COLO668 (cell line): ENCODE measurements around the gene MEAK7.
"Not testable (repeated sequence)": the region's sequence is repeated elsewhere in the genome, so short reads cannot be mapped to it uniquely, and the experiment has no call there.

Source experiments
- DNase-seq: peaks from one replicate; lab custom pipeline; 2025; ENCODE audit not compliant: unreplicated experiment; lab: John Stamatoyannopoulos, UW

MEAK7 gene

DNA sequence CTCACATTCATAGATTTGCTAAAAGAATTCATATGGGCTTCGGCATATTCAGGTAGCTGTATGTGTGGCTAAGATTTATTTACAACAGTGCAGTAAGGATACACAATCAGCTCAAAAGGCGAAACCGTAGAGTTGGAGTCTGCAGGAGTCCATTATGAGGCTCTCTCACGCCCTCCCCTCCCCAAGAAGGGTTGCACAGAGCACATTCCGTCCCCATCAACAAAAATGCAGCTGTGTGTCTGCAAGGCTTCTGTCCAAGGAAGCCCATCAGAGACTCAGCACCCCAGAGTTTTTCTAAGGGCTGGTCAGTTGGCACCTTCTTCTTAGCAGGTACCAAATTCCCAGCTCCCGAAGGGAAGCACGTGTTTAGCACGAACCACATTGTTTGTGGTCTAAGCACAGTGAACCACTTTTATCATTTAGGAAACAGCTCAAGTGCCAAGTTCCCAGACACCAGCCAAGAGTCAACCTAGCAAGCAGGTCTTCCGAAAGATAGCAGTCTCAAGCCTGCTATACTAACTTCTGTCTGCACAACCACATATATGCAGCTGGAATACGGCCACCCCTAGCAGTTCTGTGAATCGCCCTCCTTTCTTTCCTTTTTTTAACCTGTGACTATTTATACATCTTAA lies 28.5 kb upstream of the MEAK7 start:
- DNase-seq = no peak

DNA sequence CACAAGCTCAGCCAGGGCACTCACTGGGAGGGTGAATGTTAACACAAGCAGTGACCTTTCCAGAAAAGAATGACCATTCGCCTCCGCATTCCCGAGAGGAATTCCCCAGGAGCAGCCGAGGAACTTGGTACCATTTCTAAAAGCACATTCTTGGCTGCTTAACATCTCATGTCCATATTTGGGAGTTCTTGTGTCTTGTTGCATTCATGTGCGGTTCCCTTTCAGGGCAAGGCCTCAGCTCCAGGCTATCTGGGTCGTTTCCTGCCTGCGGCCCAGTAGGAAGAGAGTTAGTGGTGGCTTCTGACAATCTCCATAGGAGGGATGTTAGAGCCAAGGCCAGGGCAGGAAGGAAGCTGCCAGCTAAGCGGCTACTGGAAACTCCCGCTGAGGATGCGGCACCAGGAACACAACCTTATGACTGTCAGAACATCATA lies 27.8 kb upstream of the MEAK7 start:
- no peak for DNase-seq

- no peak for DNase-seq
These were observed 27.2 kb upstream of the MEAK7 start for GRCh38 chr16:84531671-84532111.

GRCh38 chr16:84530590-84530989 lies 26.1 kb upstream of the MEAK7 start:
- no peak for DNase-seq

DNA sequence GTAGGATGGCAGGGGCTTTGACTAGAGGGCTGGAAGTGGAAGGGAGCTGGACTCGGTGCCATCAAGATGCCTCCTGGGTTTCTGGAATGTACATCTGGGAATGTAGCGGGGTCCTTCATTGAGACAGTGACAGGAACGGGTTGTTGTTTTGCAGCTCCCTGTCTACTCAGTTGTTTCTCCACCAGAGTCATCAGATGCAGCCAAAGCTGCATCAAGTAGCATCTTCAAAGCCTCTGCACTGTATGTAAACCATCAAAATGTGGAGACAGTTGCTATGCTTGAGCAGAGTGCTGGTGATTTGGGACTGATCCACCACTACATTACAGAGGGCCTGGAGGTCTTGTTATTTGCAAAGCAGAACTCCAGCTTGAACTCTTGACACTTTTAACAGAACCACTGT lies 25.1 kb upstream of the MEAK7 start:
- no peak for DNase-seq

- DNase-seq = no peak
These were observed 23.9 kb upstream of the MEAK7 start for GRCh38 chr16:84528322-84528721.

- DNase-seq = no peak
These were observed 23.2 kb upstream of the MEAK7 start for GRCh38 chr16:84527532-84528269.

DNA sequence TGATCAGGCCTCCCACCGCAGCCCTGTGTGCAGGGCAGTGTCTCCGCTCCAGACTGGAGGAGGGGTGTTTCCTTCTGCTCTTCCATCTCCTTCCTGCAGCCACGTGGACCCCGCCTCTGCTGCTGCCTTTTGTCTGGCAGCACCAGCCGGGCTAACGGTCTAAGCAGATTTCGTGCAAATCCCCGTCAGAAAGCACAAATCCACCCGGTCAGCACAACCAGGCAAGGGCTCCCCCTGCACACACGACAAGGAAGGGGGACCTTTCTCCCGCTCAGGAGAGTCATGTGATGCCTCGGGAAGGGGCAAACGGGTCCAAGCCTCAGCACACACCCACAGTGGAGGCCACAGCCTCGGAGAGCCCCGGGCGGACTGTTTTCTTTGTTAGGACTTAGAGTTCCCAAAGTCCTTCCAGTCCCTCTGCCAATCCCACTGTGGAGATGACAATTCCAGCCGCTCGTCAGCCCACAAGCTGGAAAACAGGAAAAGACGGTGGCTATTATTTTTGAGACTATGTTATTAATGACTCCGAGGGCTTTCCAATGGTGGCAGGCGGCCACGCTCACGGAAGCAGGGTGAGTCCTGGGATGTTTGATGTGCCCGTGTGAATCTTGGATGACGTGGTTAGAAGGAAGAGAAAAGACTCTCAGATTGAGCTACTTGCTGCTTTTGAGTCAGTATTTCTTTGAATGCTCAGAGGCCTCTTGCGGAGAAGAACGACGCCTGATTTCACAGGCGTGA lies 22.5 kb upstream of the MEAK7 start:
- no peak for DNase-seq

DNA sequence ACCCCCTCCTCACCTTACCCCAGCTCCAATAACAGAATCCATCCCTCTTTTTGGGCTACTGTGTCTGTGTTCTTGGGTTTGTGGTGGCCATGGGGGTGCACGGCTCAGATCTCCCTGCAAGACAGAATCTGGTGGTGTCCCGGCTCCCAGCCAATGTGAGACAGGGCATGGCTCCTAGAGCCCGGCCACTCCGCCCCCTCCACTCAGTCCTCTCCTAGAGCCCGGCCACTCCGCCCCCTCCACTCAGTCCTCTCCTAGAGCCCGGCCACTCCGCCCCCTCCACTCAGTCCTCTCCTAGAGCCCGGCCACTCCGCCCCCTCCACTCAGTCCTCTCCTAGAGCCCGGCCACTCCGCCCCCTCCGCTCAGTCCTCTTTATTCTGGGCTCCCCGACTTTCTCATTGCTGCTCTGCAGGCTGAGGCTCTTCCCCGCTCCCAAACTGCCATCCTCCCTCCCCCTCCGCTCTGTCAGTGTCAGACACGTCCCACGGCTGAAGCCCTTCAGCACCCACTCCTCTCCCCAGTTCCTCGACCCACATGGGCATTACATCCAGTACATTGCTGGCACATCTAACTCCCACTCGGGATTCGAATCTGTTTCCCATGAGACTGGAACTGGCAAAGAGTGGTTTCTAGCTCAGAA lies 20.6 kb upstream of the MEAK7 start:
- DNase-seq = not testable (repeated sequence)

- DNase-seq = no peak
These were observed 20.0 kb upstream of the MEAK7 start for GRCh38 chr16:84524346-84524920.

GRCh38 chr16:84521497-84521770 lies 17.0 kb upstream of the MEAK7 start:
- DNase-seq = no peak

DNA sequence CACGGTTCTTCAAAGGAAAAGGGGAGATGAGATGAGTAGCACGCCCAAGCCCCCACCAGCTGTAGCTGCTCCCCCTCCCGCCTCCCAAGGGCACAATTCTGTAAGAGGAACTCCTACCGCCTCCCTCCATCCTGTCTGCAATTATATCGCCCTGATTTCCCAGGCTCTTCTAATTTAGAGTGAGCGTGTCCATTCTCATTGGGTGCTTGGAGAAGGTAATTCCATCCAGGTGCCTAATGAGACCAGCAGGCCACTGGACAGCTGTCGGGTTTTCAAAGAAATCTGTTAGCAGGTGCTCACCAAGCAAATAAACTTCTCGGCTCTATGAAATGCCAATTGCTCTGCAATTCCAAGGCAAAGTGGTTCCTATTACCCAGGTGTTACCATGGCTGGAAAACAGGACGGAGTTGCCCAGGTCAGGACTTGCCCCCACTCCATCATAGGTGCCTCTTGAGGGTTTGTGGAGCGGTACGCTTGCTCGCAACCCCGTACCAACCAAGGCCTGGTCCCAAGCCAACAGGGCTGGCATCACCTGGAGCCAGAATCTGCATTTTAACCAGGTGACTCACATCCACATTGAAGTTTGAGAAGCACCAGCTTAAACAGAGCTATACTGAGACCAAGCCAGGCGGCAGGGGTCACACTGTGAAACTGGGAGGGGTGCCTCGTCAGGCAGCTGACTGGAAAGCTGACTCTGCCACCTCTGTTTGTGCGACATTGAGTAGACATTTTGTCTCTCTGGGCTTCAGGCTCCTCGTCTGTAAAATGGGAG lies 16.5 kb upstream of the MEAK7 start:
- peak; percentile 90 for DNase-seq

GRCh38 chr16:84519855-84520254 lies 15.4 kb upstream of the MEAK7 start:
- DNase-seq = peak; percentile 30

- DNase-seq = peak; percentile 83
These were observed 14.4 kb upstream of the MEAK7 start for GRCh38 chr16:84518804-84519341.

DNA sequence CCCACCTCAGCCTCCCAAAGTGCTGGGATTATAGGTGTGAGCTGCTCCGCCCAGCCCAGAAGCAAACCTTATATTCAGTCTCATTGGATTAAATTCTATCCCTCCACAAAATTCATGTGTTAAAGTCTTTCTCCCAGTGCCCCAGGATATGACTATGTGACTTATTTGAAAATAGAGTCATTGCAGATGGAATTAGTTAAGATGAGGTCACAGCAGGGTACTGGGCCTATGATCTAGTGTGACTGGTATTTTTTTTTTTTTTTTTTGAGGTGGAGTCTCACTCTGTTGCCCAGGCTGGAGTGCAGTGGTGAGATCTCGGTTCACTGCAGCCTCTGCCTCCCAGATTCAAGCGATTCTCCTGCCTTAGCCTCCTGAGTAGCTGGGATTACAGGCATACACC lies 13.8 kb upstream of the MEAK7 start:
- DNase-seq = not testable (repeated sequence)

GRCh38 chr16:84517366-84517765 lies 12.9 kb upstream of the MEAK7 start:
- DNase-seq = no peak

DNA sequence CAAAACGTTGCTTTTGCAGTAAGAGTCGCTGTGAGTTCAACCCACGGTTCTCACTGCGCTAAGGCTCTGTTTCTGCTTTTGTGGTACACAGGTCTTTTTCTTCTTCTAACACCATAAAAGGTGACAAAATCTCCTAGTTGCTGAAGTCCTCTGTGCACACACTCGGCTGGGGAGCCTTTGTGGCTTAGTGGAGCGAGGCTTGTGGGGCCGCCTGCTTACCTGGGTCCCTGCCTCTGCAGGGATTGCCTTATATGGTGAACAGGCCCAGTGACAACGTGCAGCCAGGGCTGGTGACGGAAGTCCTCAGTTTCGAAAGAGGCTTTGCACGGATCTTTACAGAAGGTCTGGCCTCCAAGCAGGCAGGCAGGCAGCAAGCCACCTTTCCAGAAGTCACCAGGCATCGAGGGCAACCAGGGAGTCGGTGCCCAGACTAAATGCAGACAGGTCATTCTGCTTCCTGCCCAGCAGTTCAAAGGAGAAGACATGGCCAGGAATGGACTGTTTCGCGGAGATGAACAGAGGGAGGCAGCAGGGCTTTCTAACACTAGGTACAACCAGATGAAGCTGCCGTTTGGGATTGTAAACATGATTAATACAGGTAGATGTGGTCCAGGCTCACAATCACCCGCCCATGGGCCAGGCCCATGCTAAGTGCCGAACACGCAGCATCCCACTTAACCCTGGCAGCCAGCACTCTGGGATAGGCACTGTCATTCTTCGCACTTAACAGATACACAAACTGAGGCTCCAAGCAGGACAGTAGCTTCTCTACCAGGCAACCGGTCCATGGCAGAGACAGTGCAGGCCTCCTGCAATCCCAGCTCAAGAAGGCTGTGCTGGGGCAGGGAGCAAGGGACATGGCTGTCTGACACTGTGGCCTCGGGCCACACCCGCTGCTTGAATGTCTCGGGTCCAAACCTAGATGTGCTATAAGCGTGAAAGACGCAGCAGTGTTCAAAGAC lies 10.7 kb upstream of the MEAK7 start:
- DNase-seq = no peak

DNA sequence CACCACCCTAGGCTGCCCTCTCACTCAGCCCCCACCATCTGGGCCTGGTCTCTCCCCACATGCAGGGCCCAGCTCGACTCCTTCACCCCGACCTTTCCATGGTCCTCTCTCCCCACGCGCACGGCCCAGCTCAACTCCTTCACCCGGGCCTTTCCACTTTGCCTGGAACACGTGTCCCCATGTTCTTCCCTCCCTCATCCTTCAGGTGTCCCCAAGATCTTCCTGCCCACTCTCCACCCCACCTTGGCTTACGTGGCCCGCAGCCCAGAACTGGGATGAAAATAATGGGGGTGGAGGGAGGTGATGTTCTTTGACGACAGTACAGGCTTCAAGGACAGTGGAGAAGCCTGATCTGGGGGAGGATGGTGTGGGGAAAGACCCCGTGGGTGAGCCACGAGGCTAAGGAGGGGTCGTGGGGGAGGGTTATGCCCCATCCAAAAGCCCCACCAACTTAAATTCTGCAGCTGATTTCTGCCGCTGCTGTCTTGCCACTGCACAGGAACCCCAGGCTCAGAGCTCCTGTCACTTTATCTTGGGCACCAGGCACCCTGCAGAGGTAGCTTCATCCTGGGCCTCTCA lies 9.9 kb upstream of the MEAK7 start:
- DNase-seq = no peak

DNA sequence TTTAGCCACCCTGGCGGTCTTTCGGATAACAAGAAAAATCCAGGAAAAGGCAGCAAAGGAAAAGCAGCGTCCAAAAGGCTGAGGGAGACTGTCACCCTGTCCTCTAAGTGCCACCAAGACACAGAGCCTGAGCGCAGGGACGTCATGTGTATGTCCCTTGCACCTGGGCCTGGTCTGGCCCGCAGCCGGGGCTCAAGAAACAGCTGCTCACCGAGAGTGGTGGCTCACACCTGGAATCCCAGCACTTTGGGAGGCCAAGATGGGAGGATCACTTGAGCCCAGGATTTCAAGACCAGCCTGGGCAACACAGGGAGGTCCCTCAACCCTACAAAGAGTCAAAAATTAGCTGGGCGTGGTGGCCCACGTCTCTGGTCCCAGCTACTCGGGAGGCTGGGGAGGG lies 9.2 kb upstream of the MEAK7 start:
- DNase-seq = no peak
